Uterus (tissue), 4 donors: ENCODE measurements around the gene SPATA24. TPM values are rescaled to one million over a fixed set of nuclear protein-coding genes. Genes with fewer than 3 reads are reported as not detected.
"Not testable (repeated sequence)": the region's sequence is repeated elsewhere in the genome, so short reads cannot be mapped to it uniquely, and the experiment has no call there.

Experiments
- DNase-seq, 2 donors: peaks; one replicate each; pipeline ENCODE4 v3.0.0-alpha.2; 2019 to 2020
- H3K27ac ChIP-seq, 2 donors: fragments of 200-600 bp; sonication (generic); 1 replicate in 1 of 2; 2 replicates in 1 of 2; pipeline ENCODE4 v1.5.1; 2016 to 2018
- H3K27me3 ChIP-seq, 2 donors: fragments of 200-600 bp; sonication (generic); one replicate each; pipeline ENCODE4 v1.5.1; 2018 to 2019; ENCODE audit warnings: control low read depth in 1 of 2
- H3K36me3 ChIP-seq, 2 donors: fragments of 200-600 bp; sonication (generic); one replicate each; pipeline ENCODE4 v1.5.1; 2019; ENCODE audit warnings: control low read depth in 1 of 2
- H3K4me1 ChIP-seq, 2 donors: fragments of 200-600 bp; sonication (generic); one replicate each; pipeline ENCODE4 v1.5.1; 2018 to 2019; ENCODE audit warnings: control low read depth in 1 of 2
- H3K4me3 ChIP-seq, 2 donors: fragments of 200-600 bp; sonication (generic); 1 replicate in 1 of 2; 2 replicates in 1 of 2; pipeline ENCODE4 v1.5.1; 2018 to 2019; ENCODE audit warnings: mild to moderate bottlenecking in 1 of 2
- H3K9me3 ChIP-seq, 2 donors: fragments of 200-600 bp; sonication (generic); one replicate each; pipeline ENCODE4 v1.5.1; 2019; ENCODE audit warnings: control low read depth in 1 of 2
- POLR2A ChIP-seq, 2 donors: fragments of 450-650 bp; IDR thresholded peaks; one replicate each; pipeline ENCODE4 v1.6.1; 2016; ENCODE audit warnings: antibody characterized with exemption in 2 of 2, mild to moderate bottlenecking in 1 of 2, moderate library complexity in 1 of 2
- intact Hi-C: fragments of 100-400 bp; cut with DNase I; formaldehyde crosslinking; loops from one replicate; pipeline ENCODE4 v1.15.1; 2023; ENCODE audit warnings: low total_unique reads
- total RNA-seq, 4 donors: library from RNA; depleted of rRNA in 3 of 4; stranded (reverse); fragments of >200 nt in 3 of 4; gene quantifications; one replicate each; pipeline versions ENCODE4 v1.1.0 to v1.2.4, GENCODE V29; 2014 to 2023
- TF ChIP-seq, protein P1 (sequence below), 4 experiments: fragments of 200-600 bp in 2 of 4; fragments of 450-650 bp in 2 of 4; sonication (generic) in 2 of 4; IDR thresholded peaks; one replicate each; pipeline ENCODE4 v1.5.1; 2016 to 2019; ENCODE audit warnings: antibody characterized with exemption in 4 of 4, mild to moderate bottlenecking in 2 of 4, moderate library complexity in 1 of 4
- donor health status: DM: yes; HTN: yes; CAD: no.

Gene SPATA24
- total RNA-seq, 4 donors from 2014 or later: 2.4 to 3.4 TPM; not detected in 2

DNA sequence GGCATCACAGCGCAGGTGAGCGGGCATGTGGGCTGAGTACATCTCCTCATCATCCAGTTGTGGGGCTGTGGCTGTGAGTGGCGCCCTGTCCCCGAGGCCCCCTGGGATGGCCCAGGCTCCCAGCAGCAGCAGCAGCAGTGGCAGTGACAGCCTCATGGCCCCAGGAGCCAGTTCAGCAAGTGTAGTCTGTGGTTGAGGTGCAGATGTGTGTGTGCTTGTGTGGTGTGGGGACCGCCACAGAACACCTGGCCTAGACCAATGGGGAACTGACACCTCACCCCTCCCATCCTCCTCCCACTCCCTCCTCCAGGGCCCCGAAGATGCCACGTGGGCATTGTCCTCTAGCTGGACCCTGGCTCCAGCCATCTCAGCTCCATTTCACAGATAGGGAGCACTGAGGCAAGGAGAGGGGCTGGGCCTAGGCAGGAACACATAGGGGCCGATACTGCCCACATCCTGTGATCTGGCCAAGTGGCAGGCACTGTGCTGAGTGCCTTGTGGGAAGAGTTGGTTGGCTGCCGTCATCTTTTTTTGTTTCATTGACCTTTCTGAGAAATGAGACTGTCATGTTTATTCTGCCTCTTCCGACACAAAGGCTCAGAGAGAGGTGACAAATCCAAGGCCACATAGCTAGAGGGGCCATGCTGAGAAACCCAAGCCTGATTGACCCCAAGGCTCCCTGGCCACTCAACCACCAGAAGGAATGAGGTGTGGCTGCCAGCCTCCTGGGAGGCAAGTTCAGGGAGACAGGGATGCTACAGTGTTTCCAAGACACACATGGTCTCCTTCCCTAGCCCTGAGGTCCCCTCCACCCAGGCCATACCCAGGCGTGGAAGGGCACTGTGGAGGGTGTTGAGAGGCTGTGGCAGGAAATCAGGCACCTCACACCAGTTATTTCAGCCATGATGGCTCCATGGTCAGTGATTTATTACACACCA lies 13.9 kb downstream of the SPATA24 start, which contains the start of gene MZB1:
Gene MZB1, minus strand, starts transcription at position 213 of the 938 bp plus-strand sequence. Its CDS starts 57 bp downstream, at position 156.
- Histone ChIP-seq H3K4me3 (no peak within 1 kb of the TSS), H3K36me3 (no peaks in the 10 kb centered on the region), H3K9me3 (no peaks in the 10 kb centered on the region), H3K27ac (no peak within 1 kb of the TSS), H3K27me3 (peaks cover 9% of the 10 kb centered on the region in 2 donors), H3K4me1 (peaks cover 0 to 7% of the 10 kb centered on the region in 2 donors)
- intact Hi-C loops: no loop called here
- TF ChIP-seq, protein P1, sequence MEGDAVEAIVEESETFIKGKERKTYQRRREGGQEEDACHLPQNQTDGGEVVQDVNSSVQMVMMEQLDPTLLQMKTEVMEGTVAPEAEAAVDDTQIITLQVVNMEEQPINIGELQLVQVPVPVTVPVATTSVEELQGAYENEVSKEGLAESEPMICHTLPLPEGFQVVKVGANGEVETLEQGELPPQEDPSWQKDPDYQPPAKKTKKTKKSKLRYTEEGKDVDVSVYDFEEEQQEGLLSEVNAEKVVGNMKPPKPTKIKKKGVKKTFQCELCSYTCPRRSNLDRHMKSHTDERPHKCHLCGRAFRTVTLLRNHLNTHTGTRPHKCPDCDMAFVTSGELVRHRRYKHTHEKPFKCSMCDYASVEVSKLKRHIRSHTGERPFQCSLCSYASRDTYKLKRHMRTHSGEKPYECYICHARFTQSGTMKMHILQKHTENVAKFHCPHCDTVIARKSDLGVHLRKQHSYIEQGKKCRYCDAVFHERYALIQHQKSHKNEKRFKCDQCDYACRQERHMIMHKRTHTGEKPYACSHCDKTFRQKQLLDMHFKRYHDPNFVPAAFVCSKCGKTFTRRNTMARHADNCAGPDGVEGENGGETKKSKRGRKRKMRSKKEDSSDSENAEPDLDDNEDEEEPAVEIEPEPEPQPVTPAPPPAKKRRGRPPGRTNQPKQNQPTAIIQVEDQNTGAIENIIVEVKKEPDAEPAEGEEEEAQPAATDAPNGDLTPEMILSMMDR (IDR thresholded peaks at IDR 0.05): no peak
- TF ChIP-seq POLR2A (IDR thresholded peaks at IDR 0.05): no peak
- no peak for DNase-seq

DNA sequence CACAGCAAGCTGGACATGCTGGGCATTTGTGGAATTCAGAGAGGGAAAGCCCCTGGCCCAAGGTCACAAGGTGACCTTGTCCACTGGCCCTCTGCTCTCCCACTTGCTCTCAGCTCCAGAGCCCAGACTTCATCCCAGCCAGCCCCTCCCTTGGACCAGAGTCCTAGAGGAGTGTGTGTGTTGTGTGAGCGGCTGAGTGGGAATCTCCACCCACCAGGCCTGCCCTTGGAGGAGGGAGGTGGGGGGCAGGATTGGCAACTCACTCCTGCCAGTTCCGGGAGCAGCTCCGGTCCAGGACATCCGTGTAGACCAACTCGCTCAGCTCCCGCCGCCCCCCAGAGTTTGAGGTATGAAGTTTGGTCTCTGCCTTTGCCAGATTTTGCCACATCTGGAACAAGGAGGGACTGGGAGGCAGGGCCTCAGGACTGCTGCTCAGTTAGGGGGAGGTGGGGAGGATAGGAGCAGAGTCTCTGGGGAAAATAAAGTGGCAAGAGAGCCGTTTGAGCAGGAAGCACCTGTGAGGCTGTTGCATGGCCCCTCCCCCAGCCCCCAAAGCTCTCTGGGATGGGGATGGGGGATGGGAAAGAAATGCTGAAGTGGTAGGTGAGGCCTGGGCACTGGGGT lies 15.6 kb downstream of the SPATA24 start:
- no peak overlapping the region for H3K27ac ChIP-seq
- H3K4me3 ChIP-seq: no peak overlapping the region
- DNase-seq: no peak
- peaks cover 0 to 3% of the 10 kb centered on the region in 2 donors for H3K27me3 ChIP-seq
- H3K4me1 ChIP-seq: no peaks in the 10 kb centered on the region
- H3K36me3 ChIP-seq: no peaks in the 10 kb centered on the region
- intact Hi-C loops: no loop called here
- no peak for TF ChIP-seq POLR2A (IDR thresholded peaks at IDR 0.05)
- TF ChIP-seq, protein P1 (IDR thresholded peaks at IDR 0.05): no peak
- H3K9me3 ChIP-seq: no peaks in the 10 kb centered on the region

DNA sequence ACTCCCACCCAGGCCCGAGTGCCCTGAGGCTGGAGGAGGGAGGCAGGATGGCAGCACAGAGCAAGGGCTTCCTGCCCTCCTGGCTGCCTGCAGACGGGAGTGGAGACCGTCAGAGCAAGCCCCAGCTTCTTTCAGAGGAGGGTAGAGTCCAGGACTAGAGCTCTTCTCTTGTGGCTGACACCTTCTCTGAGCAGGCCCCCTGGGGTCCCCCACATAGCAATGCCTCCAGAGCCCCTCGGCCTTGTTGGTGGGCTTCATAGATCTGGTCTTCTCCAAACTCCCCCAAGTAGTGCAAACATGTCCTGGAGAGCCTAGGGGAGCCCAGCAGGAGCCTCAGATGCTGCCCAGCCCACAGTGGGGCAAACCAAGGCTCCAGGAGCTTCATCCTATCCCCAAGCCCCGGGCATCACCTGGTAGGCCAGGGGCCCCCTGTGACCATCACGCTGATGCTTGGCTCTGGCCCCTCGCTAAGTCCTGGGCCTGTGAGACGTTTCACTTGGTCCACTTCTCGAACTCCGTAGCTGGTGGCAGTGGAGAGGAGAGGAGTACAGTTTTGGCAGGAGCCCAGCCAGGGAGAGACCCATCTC lies 16.2 kb downstream of the SPATA24 start:
- DNase-seq: no peak
- H3K4me3 ChIP-seq: no peak overlapping the region
- no peak overlapping the region for H3K27ac ChIP-seq

DNA sequence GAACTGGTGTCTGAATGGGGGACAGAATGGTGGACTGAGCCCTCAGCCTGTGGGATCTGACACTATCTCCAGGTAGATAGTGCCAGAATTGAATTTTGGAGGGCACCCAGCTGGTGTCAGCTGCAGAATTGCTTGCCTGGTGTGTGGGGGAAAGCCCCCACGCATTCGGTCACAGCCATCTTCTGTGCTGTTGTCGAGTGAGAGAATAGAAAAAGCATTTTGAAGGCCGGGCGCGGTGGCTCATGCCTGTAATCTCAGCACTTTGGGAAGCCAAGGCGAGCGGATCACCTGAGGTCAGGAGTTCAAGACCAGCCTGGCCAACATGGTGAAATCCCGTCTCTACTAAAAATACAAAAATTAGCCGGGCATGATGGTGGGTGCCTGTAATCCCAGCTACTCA lies 16.9 kb downstream of the SPATA24 start:
- H3K9me3 ChIP-seq, H3K27ac ChIP-seq, H3K4me1 ChIP-seq, H3K36me3 ChIP-seq, intact Hi-C loops, H3K4me3 ChIP-seq, DNase-seq, H3K27me3 ChIP-seq: not testable (repeated sequence)

More for the DNA sequence above, 16.2 kb downstream of the SPATA24 start:
- Histone ChIP-seq H3K4me1 (no peaks in the 10 kb centered on the region), H3K36me3 (no peaks in the 10 kb centered on the region), H3K9me3 (no peaks in the 10 kb centered on the region), H3K27me3 (no peaks in the 10 kb centered on the region)
- intact Hi-C loops: no loop called here
- TF ChIP-seq POLR2A (IDR thresholded peaks at IDR 0.05): no peak
- TF ChIP-seq, protein P1 (IDR thresholded peaks at IDR 0.05): no peak

DNA sequence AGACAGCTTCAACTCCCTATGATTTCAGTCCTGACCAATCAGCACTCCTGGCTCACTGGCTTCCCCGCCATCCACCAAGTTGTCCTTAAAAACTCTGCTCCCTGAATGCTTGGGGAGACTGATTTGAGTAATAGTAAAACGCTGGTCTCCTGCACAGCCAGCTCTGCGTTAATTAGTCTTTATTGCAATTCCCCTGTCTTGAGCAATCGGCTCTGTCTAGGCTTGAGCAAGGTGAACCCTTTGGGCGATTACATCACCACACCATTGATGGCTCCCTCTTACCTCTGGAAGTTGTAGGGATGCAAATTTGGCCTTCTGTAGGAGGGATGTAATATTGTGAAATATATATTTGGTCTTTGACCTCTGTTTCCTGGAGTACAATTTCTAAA lies 17.8 kb downstream of the SPATA24 start:
- Histone ChIP-seq H3K36me3 (no peaks in the 10 kb centered on the region), H3K9me3 (no peaks in the 10 kb centered on the region), H3K27ac (no peak overlapping the region), H3K27me3 (no peaks in the 10 kb centered on the region), H3K4me3 (no peak overlapping the region), H3K4me1 (no peaks in the 10 kb centered on the region)
- no peak for DNase-seq
- TF ChIP-seq POLR2A (IDR thresholded peaks at IDR 0.05): no peak
- TF ChIP-seq, protein P1 (IDR thresholded peaks at IDR 0.05): no peak
- intact Hi-C loops: no loop called here
